ENCODE data around the gene PPP2R3B. TPM values are rescaled to one million over a fixed set of nuclear protein-coding genes. Genes with fewer than 3 reads are reported as not detected.

PPP2R3B gene
- total RNA-seq, 1 experiment from 2014 or later, result 130 TPM

- no peak for DNase-seq (ENCODE audit: low spot score)
- POLR2A ChIA-PET, result no interaction called here
- no peaks in the 10 kb centered on the region for H3K4me1 Mint-ChIP-seq
- TF ChIP-seq, protein P1, sequence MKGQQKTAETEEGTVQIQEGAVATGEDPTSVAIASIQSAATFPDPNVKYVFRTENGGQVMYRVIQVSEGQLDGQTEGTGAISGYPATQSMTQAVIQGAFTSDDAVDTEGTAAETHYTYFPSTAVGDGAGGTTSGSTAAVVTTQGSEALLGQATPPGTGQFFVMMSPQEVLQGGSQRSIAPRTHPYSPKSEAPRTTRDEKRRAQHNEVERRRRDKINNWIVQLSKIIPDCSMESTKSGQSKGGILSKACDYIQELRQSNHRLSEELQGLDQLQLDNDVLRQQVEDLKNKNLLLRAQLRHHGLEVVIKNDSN (CRISPR knock-in tag; IDR thresholded peaks at IDR 0.05), result no peak
- TF ChIP-seq PRDM15 (CRISPR knock-in tag; IDR thresholded peaks at IDR 0.05) (no peak), FOXJ3 (CRISPR knock-in tag; IDR thresholded peaks at IDR 0.05; ENCODE audit: borderline replicate concordance) (no peak), GRHL2 (CRISPR knock-in tag; IDR thresholded peaks at IDR 0.05; ENCODE audit: insufficient replicate concordance, severe bottlenecking) (no peak), ETV6 (CRISPR knock-in tag; IDR thresholded peaks at IDR 0.05) (no peak), CBFB (CRISPR knock-in tag; IDR thresholded peaks at IDR 0.05; ENCODE audit: low read depth) (no peak), TEAD1 (CRISPR knock-in tag; IDR thresholded peaks at IDR 0.05) (no peak), NFE2L1 (CRISPR knock-in tag; IDR thresholded peaks at IDR 0.05) (no peak), ZNF317 (CRISPR knock-in tag; IDR thresholded peaks at IDR 0.05; ENCODE audit: borderline replicate concordance, low read depth) (no peak), ZNF423 (CRISPR knock-in tag; IDR thresholded peaks at IDR 0.05) (no peak), ATF3 (CRISPR knock-in tag; conservative IDR thresholded peaks at IDR 0.05) (no peak)
- H3K27me3 Mint-ChIP-seq (ENCODE audit: low read depth), result no peaks in the 10 kb centered on the region
- H3K4me3 Mint-ChIP-seq, result no peak overlapping the region
- CTCF ChIA-PET, result no interaction called here
- H3K36me3 Mint-ChIP-seq, result peaks cover 66% of the 10 kb centered on the region
- no peaks in the 10 kb centered on the region for H3K9me3 Mint-ChIP-seq
- ATAC-seq, result no peak
- H3K27ac Mint-ChIP-seq, result no peak overlapping the region
These were observed 86.4 kb downstream of the PPP2R3B start for GRCh38 chrX:300334-300733.

DNA sequence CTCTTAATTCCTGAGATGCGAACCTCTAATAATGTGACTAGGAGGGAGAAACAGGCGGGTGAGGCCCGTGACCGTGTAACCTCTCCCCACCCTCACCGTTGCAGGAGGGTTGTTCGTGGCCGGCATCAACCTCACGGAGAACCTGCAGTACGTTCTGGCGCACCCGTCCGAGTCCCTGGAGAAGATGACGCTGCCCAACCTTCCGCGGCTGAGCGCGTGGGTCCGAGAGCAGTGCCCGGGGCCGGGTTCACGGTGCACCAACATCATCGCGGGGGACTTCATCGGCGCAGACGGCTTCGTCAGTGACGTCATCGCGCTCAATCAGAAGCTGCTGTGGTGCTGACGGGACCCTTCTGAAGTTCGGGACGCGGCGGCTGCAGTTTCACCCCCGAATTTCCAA lies 87.7 kb downstream of the PPP2R3B start:
- no peak for TF ChIP-seq NFYB (CRISPR knock-in tag; conservative IDR thresholded peaks at IDR 0.05; ENCODE audit: low read depth)
- no peak for TF ChIP-seq ZNF416 (CRISPR knock-in tag; IDR thresholded peaks at IDR 0.05)
- TF ChIP-seq, protein P2, sequence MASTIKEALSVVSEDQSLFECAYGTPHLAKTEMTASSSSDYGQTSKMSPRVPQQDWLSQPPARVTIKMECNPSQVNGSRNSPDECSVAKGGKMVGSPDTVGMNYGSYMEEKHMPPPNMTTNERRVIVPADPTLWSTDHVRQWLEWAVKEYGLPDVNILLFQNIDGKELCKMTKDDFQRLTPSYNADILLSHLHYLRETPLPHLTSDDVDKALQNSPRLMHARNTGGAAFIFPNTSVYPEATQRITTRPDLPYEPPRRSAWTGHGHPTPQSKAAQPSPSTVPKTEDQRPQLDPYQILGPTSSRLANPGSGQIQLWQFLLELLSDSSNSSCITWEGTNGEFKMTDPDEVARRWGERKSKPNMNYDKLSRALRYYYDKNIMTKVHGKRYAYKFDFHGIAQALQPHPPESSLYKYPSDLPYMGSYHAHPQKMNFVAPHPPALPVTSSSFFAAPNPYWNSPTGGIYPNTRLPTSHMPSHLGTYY (CRISPR knock-in tag; IDR thresholded peaks at IDR 0.05), result no peak
- TF ChIP-seq TCF7 (CRISPR knock-in tag; IDR thresholded peaks at IDR 0.05; ENCODE audit: low read depth), result no peak
- no peak for TF ChIP-seq HMGA2 (CRISPR knock-in tag; IDR thresholded peaks at IDR 0.05)
- no peak for TF ChIP-seq JAZF1 (CRISPR knock-in tag; IDR thresholded peaks at IDR 0.05)
- TF ChIP-seq ZNF317 (CRISPR knock-in tag; IDR thresholded peaks at IDR 0.05; ENCODE audit: borderline replicate concordance, low read depth), result no peak
- no peak for TF ChIP-seq CREB1 (CRISPR knock-in tag; IDR thresholded peaks at IDR 0.05)
- TF ChIP-seq ZNF263 (CRISPR knock-in tag; IDR thresholded peaks at IDR 0.05; ENCODE audit: low read depth), result no peak
- TF ChIP-seq ARID4B (CRISPR knock-in tag; IDR thresholded peaks at IDR 0.05; ENCODE audit: borderline replicate concordance), result no peak
- TF ChIP-seq PRRX2 (CRISPR knock-in tag; IDR thresholded peaks at IDR 0.05), result no peak
- no peak for TF ChIP-seq MXD4 (CRISPR knock-in tag; IDR thresholded peaks at IDR 0.05; ENCODE audit: borderline replicate concordance)
- no peak for TF ChIP-seq SMAD4 (CRISPR knock-in tag; IDR thresholded peaks at IDR 0.05)
- peaks cover 64% of the 10 kb centered on the region for H3K36me3 Mint-ChIP-seq

More for the DNA sequence above, 87.7 kb downstream of the PPP2R3B start:
- ATAC-seq (no peak), DNase-seq (ENCODE audit: low spot score) (no peak)
- ChIA-PET POLR2A (no interaction called here), CTCF (no interaction called here)
- Mint-ChIP-seq H3K4me1 (no peaks in the 10 kb centered on the region), H3K27ac (no peak overlapping the region), H3K27me3 (ENCODE audit: low read depth) (no peaks in the 10 kb centered on the region), H3K4me3 (no peak overlapping the region), H3K9me3 (no peaks in the 10 kb centered on the region)
